ENCODE results near the gene SARS1.

The SARS1 gene

DNA sequence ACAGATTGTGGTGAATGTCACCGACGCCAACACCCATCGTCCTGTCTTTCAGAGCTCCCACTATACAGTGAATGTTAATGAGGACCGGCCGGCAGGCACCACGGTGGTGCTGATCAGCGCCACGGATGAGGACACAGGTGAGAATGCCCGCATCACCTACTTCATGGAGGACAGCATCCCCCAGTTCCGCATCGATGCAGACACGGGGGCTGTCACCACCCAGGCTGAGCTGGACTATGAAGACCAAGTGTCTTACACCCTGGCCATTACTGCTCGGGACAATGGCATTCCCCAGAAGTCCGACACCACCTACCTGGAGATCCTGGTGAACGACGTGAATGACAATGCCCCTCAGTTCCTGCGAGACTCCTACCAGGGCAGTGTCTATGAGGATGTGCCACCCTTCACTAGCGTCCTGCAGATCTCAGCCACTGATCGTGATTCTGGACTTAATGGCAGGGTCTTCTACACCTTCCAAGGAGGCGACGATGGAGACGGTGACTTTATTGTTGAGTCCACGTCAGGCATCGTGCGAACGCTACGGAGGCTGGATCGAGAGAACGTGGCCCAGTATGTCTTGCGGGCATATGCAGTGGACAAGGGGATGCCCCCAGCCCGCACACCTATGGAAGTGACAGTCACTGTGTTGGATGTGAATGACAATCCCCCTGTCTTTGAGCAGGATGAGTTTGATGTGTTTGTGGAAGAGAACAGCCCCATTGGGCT lies 38.6 kb downstream of the SARS1 start:
- Mint-ChIP-seq H3K4me1 (peaks cover 55% of the 10 kb centered on the region), H3K9me3 (peaks cover 20% of the 10 kb centered on the region), H3K27ac (no peak overlapping the region), H3K36me3 (ENCODE audit: low read depth) (peaks cover 23% of the 10 kb centered on the region), H3K4me3 (no peak overlapping the region), H3K27me3 (ENCODE audit: low read depth, poor library complexity) (peaks cover 33% of the 10 kb centered on the region)
- DNase-seq = no peak
- TF ChIP-seq, protein P1, sequence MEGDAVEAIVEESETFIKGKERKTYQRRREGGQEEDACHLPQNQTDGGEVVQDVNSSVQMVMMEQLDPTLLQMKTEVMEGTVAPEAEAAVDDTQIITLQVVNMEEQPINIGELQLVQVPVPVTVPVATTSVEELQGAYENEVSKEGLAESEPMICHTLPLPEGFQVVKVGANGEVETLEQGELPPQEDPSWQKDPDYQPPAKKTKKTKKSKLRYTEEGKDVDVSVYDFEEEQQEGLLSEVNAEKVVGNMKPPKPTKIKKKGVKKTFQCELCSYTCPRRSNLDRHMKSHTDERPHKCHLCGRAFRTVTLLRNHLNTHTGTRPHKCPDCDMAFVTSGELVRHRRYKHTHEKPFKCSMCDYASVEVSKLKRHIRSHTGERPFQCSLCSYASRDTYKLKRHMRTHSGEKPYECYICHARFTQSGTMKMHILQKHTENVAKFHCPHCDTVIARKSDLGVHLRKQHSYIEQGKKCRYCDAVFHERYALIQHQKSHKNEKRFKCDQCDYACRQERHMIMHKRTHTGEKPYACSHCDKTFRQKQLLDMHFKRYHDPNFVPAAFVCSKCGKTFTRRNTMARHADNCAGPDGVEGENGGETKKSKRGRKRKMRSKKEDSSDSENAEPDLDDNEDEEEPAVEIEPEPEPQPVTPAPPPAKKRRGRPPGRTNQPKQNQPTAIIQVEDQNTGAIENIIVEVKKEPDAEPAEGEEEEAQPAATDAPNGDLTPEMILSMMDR (IDR thresholded peaks at IDR 0.05) = no peak

DNA sequence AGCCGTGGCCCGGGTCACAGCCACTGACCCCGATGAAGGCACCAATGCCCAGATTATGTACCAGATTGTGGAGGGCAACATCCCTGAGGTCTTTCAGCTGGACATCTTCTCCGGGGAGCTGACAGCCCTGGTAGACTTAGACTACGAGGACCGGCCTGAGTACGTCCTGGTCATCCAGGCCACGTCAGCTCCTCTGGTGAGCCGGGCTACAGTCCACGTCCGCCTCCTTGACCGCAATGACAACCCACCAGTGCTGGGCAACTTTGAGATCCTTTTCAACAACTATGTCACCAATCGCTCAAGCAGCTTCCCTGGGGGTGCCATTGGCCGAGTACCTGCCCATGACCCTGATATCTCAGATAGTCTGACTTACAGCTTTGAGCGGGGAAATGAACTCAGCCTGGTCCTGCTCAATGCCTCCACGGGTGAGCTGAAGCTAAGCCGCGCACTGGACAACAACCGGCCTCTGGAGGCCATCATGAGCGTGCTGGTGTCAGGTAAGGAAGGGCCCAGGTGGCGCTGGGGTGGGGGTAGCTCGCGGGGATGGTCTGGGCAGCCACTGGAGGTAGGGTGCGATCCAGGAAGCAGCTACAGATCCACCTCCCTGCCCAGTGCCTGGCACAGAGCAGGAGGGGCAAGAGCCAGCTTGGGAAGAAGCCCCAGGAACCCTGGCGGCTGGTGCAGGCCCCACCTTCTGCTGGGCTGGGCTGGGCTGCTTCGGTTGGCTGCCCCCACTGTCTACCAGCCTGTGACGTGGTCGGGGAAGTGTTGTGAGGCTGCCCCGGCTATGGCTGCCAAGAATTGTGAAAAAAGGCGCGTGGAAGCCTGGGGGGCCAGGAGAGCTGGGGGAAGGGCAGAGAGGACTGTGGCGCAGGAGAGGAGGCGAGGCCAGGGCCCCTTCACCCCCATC lies 39.4 kb downstream of the SARS1 start:
- peaks cover 62% of the 10 kb centered on the region for H3K4me1 Mint-ChIP-seq
- peak; percentile 37 for DNase-seq
- peak overlapping the region; percentile 98 for H3K27ac Mint-ChIP-seq
- H3K36me3 Mint-ChIP-seq (ENCODE audit: low read depth) = peaks cover 23% of the 10 kb centered on the region
- peak overlapping the region; percentile 66 for H3K4me3 Mint-ChIP-seq
- TF ChIP-seq, protein P1 (IDR thresholded peaks at IDR 0.05) = no peak
- peaks cover 20% of the 10 kb centered on the region for H3K9me3 Mint-ChIP-seq
- peaks cover 33% of the 10 kb centered on the region for H3K27me3 Mint-ChIP-seq (ENCODE audit: low read depth, poor library complexity)

DNA sequence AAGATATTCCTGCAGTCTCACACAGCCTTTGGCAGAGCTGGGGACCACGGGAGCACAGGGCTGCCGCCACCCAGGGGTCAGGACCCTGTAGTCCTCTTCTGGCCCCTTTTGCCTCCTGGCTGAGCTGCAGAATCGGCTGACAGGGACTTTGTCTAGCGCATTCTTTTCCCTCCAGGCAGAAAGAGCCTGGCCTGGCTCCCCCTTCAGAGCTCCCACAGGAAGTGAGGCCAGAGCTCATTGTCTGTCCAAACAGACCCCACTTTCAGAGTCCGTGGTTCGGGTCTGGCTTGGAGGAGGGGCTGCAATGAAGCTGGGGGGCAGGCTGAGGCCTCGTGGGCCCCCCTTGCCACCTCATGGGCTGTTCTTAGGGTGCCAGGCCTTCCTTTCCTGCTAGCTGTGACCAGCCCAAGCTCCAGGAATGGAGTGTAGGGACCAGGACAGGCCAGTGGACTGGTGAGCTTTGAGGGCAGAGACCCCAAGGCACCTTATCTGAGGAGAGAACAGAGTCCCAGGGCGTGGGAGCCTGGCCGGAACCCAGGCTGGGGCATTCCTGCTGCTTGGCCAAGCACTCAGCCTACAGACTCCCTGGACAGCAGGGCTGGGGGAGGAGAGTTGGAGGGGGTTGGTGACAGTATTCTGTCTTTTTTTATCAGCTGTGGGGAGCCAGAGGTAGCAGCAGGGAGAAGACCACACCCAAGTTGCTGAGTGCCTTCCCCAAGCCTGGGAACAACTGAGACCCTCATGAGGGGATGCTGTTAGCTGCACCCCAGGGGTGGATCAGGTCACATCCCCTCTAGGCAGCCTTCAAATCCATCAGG lies 40.3 kb downstream of the SARS1 start:
- H3K4me3 Mint-ChIP-seq = peak overlapping the region; percentile 66
- peaks cover 33% of the 10 kb centered on the region for H3K27me3 Mint-ChIP-seq (ENCODE audit: low read depth, poor library complexity)
- H3K4me1 Mint-ChIP-seq = peaks cover 60% of the 10 kb centered on the region
- peak overlapping the region; percentile 98 for H3K27ac Mint-ChIP-seq
- H3K9me3 Mint-ChIP-seq = peaks cover 20% of the 10 kb centered on the region
- peak; percentile 41 for DNase-seq
- peaks cover 23% of the 10 kb centered on the region for H3K36me3 Mint-ChIP-seq (ENCODE audit: low read depth)
- TF ChIP-seq, protein P1 (IDR thresholded peaks at IDR 0.05) = no peak

DNA sequence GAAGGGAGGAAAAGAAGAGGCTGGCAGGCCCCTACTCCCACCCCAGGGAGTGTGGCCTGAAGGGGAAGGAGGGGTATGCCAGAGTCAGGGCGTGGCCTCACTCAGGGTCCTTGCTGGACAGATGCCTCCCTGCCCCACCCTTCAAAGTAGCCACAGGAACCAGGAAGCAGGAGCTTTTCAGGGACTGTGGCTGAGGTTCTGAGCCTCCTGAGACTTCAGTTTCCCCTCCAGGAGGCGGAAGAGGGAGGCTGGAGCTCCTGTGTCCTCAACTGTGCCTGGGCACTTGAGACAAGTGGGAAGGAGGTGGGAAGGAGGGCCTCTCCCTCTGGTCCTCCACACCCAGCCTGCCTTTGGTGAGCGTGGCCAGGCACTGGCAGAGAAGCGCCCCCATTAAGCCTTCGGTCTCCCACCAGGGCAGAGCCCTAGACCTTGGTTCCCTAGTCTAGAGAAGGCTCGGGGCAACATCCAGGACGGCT lies 40.9 kb downstream of the SARS1 start:
- TF ChIP-seq, protein P1 (IDR thresholded peaks at IDR 0.05) = no peak
- H3K27me3 Mint-ChIP-seq (ENCODE audit: low read depth, poor library complexity) = peaks cover 33% of the 10 kb centered on the region
- peaks cover 65% of the 10 kb centered on the region for H3K4me1 Mint-ChIP-seq
- no peak overlapping the region for H3K27ac Mint-ChIP-seq
- peaks cover 23% of the 10 kb centered on the region for H3K36me3 Mint-ChIP-seq (ENCODE audit: low read depth)
- peaks cover 20% of the 10 kb centered on the region for H3K9me3 Mint-ChIP-seq
- DNase-seq = no peak
- H3K4me3 Mint-ChIP-seq = peak overlapping the region; percentile 66

DNA sequence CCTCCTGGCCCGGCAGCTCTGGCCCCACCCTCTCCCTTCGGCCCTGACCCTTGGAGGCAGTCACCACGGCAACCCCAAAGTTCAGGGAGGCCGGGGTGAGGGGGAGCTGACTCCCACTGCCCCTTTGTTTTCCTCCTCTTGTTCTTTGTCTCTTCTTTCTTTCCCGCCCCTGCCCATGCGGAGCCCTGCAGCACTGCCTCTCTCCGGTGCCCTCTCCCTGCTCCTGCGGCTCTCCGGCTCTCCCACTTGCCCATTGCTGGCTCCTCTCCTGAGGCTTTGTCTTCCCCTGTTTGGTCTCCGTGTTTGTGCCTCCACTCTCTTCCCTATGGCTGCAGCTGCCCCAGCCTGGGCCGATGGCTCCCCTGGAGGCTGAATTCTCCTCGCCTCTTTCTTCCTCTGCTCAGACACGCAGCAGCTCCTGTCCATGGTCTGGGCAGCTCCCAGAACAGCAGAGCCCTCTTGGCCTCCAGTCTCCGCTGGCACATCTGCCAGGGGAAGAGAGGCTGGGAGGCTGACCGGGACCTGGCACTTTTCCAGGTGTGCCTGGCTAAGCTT lies 41.5 kb downstream of the SARS1 start:
- H3K27ac Mint-ChIP-seq = peak overlapping the region; percentile 92
- no peak for DNase-seq
- peaks cover 23% of the 10 kb centered on the region for H3K36me3 Mint-ChIP-seq (ENCODE audit: low read depth)
- H3K9me3 Mint-ChIP-seq = peaks cover 20% of the 10 kb centered on the region
- TF ChIP-seq, protein P1 (IDR thresholded peaks at IDR 0.05) = no peak
- peak overlapping the region; percentile 72 for H3K4me3 Mint-ChIP-seq
- peaks cover 30% of the 10 kb centered on the region for H3K27me3 Mint-ChIP-seq (ENCODE audit: low read depth, poor library complexity)
- peaks cover 70% of the 10 kb centered on the region for H3K4me1 Mint-ChIP-seq
